ENCODE data around the gene CFDP1.
A peak's percentile ranks its signal among the peaks of the same experiment; 100 is the strongest.
"Not testable (repeated sequence)": the region's sequence is repeated elsewhere in the genome, so short reads cannot be mapped to it uniquely, and the experiment has no call there.

CFDP1 gene

GRCh38 chr16:75459691-75460090 is 26.4 kb upstream of the CFDP1 start:
- no peak for DNase-seq (ENCODE audit: low spot score)
- FAIRE-seq, result no peak

GRCh38 chr16:75458439-75458838 is 25.1 kb upstream of the CFDP1 start:
- DNase-seq (ENCODE audit: low spot score) (no peak), FAIRE-seq (no peak)

GRCh38 chr16:75458029-75458428 is 24.7 kb upstream of the CFDP1 start:
- FAIRE-seq, result no peak
- no peak for DNase-seq (ENCODE audit: low spot score)

- FAIRE-seq (no peak), DNase-seq (ENCODE audit: low spot score) (no peak)
Measured at GRCh38 chr16:75457485-75458021, 24.2 kb upstream of the CFDP1 start.

- FAIRE-seq (no peak), DNase-seq (ENCODE audit: low spot score) (no peak)
Measured at GRCh38 chr16:75456971-75457370, 23.7 kb upstream of the CFDP1 start.

- not testable (repeated sequence) for FAIRE-seq; DNase-seq (ENCODE audit: low spot score)
Measured at GRCh38 chr16:75456486-75456885, 23.2 kb upstream of the CFDP1 start.

- no peak for FAIRE-seq
- no peak for DNase-seq (ENCODE audit: low spot score)
Measured at GRCh38 chr16:75455677-75456076, 22.4 kb upstream of the CFDP1 start.

GRCh38 chr16:75452464-75453190 is 19.3 kb upstream of the CFDP1 start:
- DNase-seq (ENCODE audit: low spot score), result no peak
- no peak for FAIRE-seq

GRCh38 chr16:75446416-75446815 is 13.1 kb upstream of the CFDP1 start:
- DNase-seq (ENCODE audit: low spot score) (no peak), FAIRE-seq (no peak)

GRCh38 chr16:75445298-75445697 is 12.0 kb upstream of the CFDP1 start:
- DNase-seq (ENCODE audit: low spot score) (no peak), FAIRE-seq (no peak)

GRCh38 chr16:75443298-75443697 is 10.0 kb upstream of the CFDP1 start:
- DNase-seq (ENCODE audit: low spot score), result no peak
- FAIRE-seq, result no peak

GRCh38 chr16:75433732-75434413 is 570 bp upstream of the CFDP1 start:
- DNase-seq (ENCODE audit: low spot score), result peak; percentile 74
- no peak for FAIRE-seq

- DNase-seq (ENCODE audit: low spot score) (no peak), FAIRE-seq (no peak)
Measured at GRCh38 chr16:75429621-75430403, 3.5 kb downstream of the CFDP1 start.

- DNase-seq (ENCODE audit: low spot score); FAIRE-seq: not testable (repeated sequence)
Measured at GRCh38 chr16:75426524-75426923, 6.8 kb downstream of the CFDP1 start.

GRCh38 chr16:75424105-75424762 is 9.1 kb downstream of the CFDP1 start:
- not testable (repeated sequence) for DNase-seq (ENCODE audit: low spot score); FAIRE-seq

- no peak for DNase-seq (ENCODE audit: low spot score)
- no peak for FAIRE-seq
Measured at GRCh38 chr16:75423723-75424104, 9.6 kb downstream of the CFDP1 start.

GRCh38 chr16:75421820-75422126 is 11.5 kb downstream of the CFDP1 start:
- FAIRE-seq, result no peak
- no peak for DNase-seq (ENCODE audit: low spot score)

- DNase-seq (ENCODE audit: low spot score) (no peak), FAIRE-seq (no peak)
Measured at GRCh38 chr16:75420987-75421819, 12.1 kb downstream of the CFDP1 start.

GRCh38 chr16:75416904-75417565 is 16.3 kb downstream of the CFDP1 start:
- DNase-seq (ENCODE audit: low spot score), result no peak
- FAIRE-seq, result no peak
